SK-N-SH (cell line): Measurements from ENCODE around the gene CALCOCO2. TPM values are rescaled to one million over a fixed set of nuclear protein-coding genes. Genes with fewer than 3 reads are reported as not detected.

ENCODE experiments used
- CTCF ChIA-PET: fragments of 300-600, 350-600 bp; formaldehyde crosslinking; extraction: SDS; loops from one replicate; lab custom pipeline; 2021; lab: Yijun Ruan, JAX
- POLR2A ChIA-PET: fragments of 350-600 bp; sonication (Branson Sonifier 250); formaldehyde crosslinking; extraction: SDS; loops from one replicate; lab custom pipeline; 2020; ENCODE audit warnings: antibody characterized with exemption, inconsistent platforms; lab: Yijun Ruan, JAX
- DNase-seq: peaks from one replicate; pipeline ENCODE4 v3.0.0; 2012
- H2AFZ ChIP-seq: fragments of 200-600 bp; sonication (generic); 2 replicates; pipeline ENCODE4 v1.8.1; 2016; ENCODE audit warnings: antibody characterized with exemption, mild to moderate bottlenecking, low read depth
- H3F3A ChIP-seq: fragments of 200-600 bp; sonication (generic); replicated peaks from 2 replicates; pipeline ENCODE3; 2016; ENCODE audit warnings: antibody characterized with exemption, mild to moderate bottlenecking; ENCODE audit not compliant: insufficient read depth
- H3K27ac ChIP-seq, 2 experiments: fragments of 200-500 bp in 1 of 2; fragments of 200-600 bp in 1 of 2; sonication (Bioruptor generic) in 1 of 2; sonication (generic), shearing (Covaris generic) in 1 of 2; 2 replicates each; pipeline versions ENCODE4 v1.5.1 to v1.6.1; 2014 to 2016; ENCODE audit warnings: low read depth in 2 of 2, inconsistent platforms in 1 of 2, low read length in 1 of 2, mild to moderate bottlenecking in 1 of 2, mixed read lengths in 1 of 2
- H3K27me3 ChIP-seq: fragments of 200-600 bp; sonication (generic), shearing (Covaris generic); 2 replicates; pipeline ENCODE4 v1.6.1; 2016; ENCODE audit warnings: mixed run types; ENCODE audit not compliant: insufficient read depth
- H3K36me3 ChIP-seq, 2 experiments: fragments of 200-500 bp in 1 of 2; fragments of 200-600 bp in 1 of 2; sonication (Bioruptor generic) in 1 of 2; sonication (generic) in 1 of 2; replicated peaks in 1 of 2; 2 replicates each; pipeline versions ENCODE3 to v1.5.1; 2014 to 2016; ENCODE audit warnings: low read length in 1 of 2, mild to moderate bottlenecking in 1 of 2; ENCODE audit not compliant: insufficient read depth in 2 of 2, control insufficient read depth in 1 of 2
- H3K4me1 ChIP-seq, 2 experiments: fragments of 200-500 bp in 1 of 2; fragments of 200-600 bp in 1 of 2; sonication (Bioruptor generic) in 1 of 2; sonication (generic), shearing (Covaris generic) in 1 of 2; 2 replicates each; pipeline versions ENCODE4 v1.5.1 to v1.6.1; 2014 to 2016; ENCODE audit warnings: low read depth in 1 of 2, low read length in 1 of 2, mixed run types in 1 of 2; ENCODE audit not compliant: insufficient read depth in 2 of 2, control insufficient read depth in 1 of 2
- H3K4me2 ChIP-seq: fragments of 200-600 bp; sonication (generic), shearing (Covaris generic); 2 replicates; pipeline ENCODE4 v1.6.1; 2017; ENCODE audit warnings: mixed run types
- H3K4me3 ChIP-seq, 2 experiments: fragments of 200-500 bp in 1 of 2; fragments of 200-600 bp in 1 of 2; sonication (Bioruptor generic) in 1 of 2; sonication (generic), shearing (Covaris generic) in 1 of 2; 2 replicates each; pipeline versions ENCODE4 v1.5.1 to v1.8.1; 2014 to 2016; ENCODE audit warnings: low read depth in 2 of 2, inconsistent platforms in 1 of 2, low read length in 1 of 2, mild to moderate bottlenecking in 1 of 2, mixed read lengths in 1 of 2, moderate library complexity in 1 of 2
- H3K79me2 ChIP-seq: fragments of 200-600 bp; sonication (generic); 2 replicates; pipeline ENCODE4 v1.8.1; 2017; ENCODE audit warnings: mild to moderate bottlenecking; ENCODE audit not compliant: insufficient read depth
- H3K9ac ChIP-seq: fragments of 200-600 bp; sonication (generic); 2 replicates; pipeline ENCODE4 v1.6.1; 2017; ENCODE audit warnings: mixed run types
- H3K9me2 ChIP-seq: fragments of 200-600 bp; sonication (generic); 2 replicates; pipeline ENCODE4 v1.6.1; 2017; ENCODE audit warnings: mixed run types
- H3K9me3 ChIP-seq: fragments of 200-600 bp; sonication (generic); 2 replicates; pipeline ENCODE4 v1.6.1; 2017; ENCODE audit warnings: mixed run types, mild to moderate bottlenecking, moderate library complexity
- H4K20me1 ChIP-seq: fragments of 200-600 bp; sonication (generic); 2 replicates; pipeline ENCODE4 v1.6.1; 2017; ENCODE audit warnings: mild to moderate bottlenecking, mixed run types; ENCODE audit not compliant: insufficient read depth
- ELF1 ChIP-seq: IDR thresholded peaks from 2 replicates; pipeline ENCODE4 v1.4.0; 2012
- EZH2phosphoT487 ChIP-seq: fragments of 200-600 bp; sonication (generic); IDR thresholded peaks from 2 replicates; pipeline ENCODE4 v1.6.1; 2017; ENCODE audit warnings: low read depth, mixed run types, mild to moderate bottlenecking, antibody characterized with exemption, moderate library complexity, borderline replicate concordance
- GATA2 ChIP-seq: sonication (generic); formaldehyde crosslinking; IDR thresholded peaks from 2 replicates; pipeline ENCODE4 v1.5.0; 2020; ENCODE audit warnings: mild to moderate bottlenecking, missing genetic modification reagents
- JUND ChIP-seq: IDR thresholded peaks from 2 replicates; pipeline ENCODE4 v1.4.0; 2012
- MXI1 ChIP-seq: IDR thresholded peaks from 2 replicates; pipeline ENCODE4 v1.6.1; 2012; ENCODE audit warnings: mild to moderate bottlenecking, low read depth, low read length, improper control_type of control experiment
- POLR2AphosphoS5 ChIP-seq: IDR thresholded peaks from 2 replicates; pipeline ENCODE4 v1.6.1; 2012; ENCODE audit warnings: low read depth, low read length
- RAD21 ChIP-seq: IDR thresholded peaks from 2 replicates; pipeline ENCODE4 v1.6.1; 2012; ENCODE audit warnings: mild to moderate bottlenecking, low read length
- RXRA ChIP-seq: IDR thresholded peaks from 2 replicates; pipeline ENCODE4 v1.4.0; 2012; ENCODE audit warnings: low read depth, mild to moderate bottlenecking, borderline replicate concordance
- SIN3A ChIP-seq: IDR thresholded peaks from 2 replicates; pipeline ENCODE4 v1.6.1; 2012; ENCODE audit warnings: low read depth, mild to moderate bottlenecking, low read length, moderate library complexity, borderline replicate concordance
- SMC3 ChIP-seq: IDR thresholded peaks from 2 replicates; pipeline ENCODE4 v1.6.1; 2012; ENCODE audit warnings: low read depth, low read length, improper control_type of control experiment
- TAF1 ChIP-seq: IDR thresholded peaks from 2 replicates; pipeline ENCODE4 v1.6.1; 2012; ENCODE audit warnings: low read depth, mild to moderate bottlenecking, low read length, moderate library complexity, borderline replicate concordance
- TEAD4 ChIP-seq: IDR thresholded peaks from 2 replicates; pipeline ENCODE4 v1.4.0; 2012; ENCODE audit warnings: mild to moderate bottlenecking, borderline replicate concordance; ENCODE audit not compliant: insufficient read depth
- ZBTB33 ChIP-seq: IDR thresholded peaks from 2 replicates; pipeline ENCODE4 v1.4.0; 2012; ENCODE audit warnings: low read depth, borderline replicate concordance
- WGBS: methylation state at CpG from one replicate; pipeline ENCODE4 v1.1.6; 2017; ENCODE audit warnings: low lambda C conversion rate; 5-methylcytosine and 5-hydroxymethylcytosine counted together
- polyA plus RNA-seq, 3 experiments: library from polyadenylated mRNA; depleted of rRNA; stranded (reverse); fragments of >200 nt; gene quantifications; 2 replicates each; pipeline ENCODE4 v1.2.3, GENCODE V29; 2012
- TF ChIP-seq, protein P1 (sequence below): IDR thresholded peaks from 2 replicates; pipeline ENCODE4 v1.4.0; 2012; ENCODE audit warnings: low read depth, borderline replicate concordance
- TF ChIP-seq, protein P2 (sequence below): fragments of 200-600 bp; sonication (generic); IDR thresholded peaks from 2 replicates; pipeline ENCODE4 v1.6.1; 2017; ENCODE audit warnings: antibody characterized with exemption, mild to moderate bottlenecking, moderate library complexity

The CALCOCO2 gene
- polyA plus RNA-seq, 1 of the 3 experiments (the other 2 are of a cell fraction) = 49.9 TPM

- Histone ChIP-seq H3K4me1 (peaks cover 10 to 11% of the 10 kb centered on the region in 2 experiments; a peak in 3 of 4 replicates), H3K4me2 (peak overlapping the region; percentile 88), H3K4me3 (peak overlapping the region; percentile 54 to 77), H3K27ac (no peak overlapping the region), H3K9ac (peak overlapping the region; percentile 75), H3F3A (peaks cover 15% of the 10 kb centered on the region), H3K9me2 (no peaks in the 10 kb centered on the region), H3K36me3 (peaks cover 22 to 27% of the 10 kb centered on the region in 2 experiments), H4K20me1 (no peaks in the 10 kb centered on the region), H2AFZ (no peak overlapping the region), H3K9me3 (no peaks in the 10 kb centered on the region), H3K27me3 (no peaks in the 10 kb centered on the region), H3K79me2 (peaks cover 24% of the 10 kb centered on the region)
- 52% methylated on average over 5 of the region's 5 CpGs for WGBS
- no peak for DNase-seq
- CTCF ChIA-PET = interaction anchor here (0.9 to 9.0 kb wide), 7 partner anchors 10 to 222 kb away, joined by 3 to 82 read pairs (median 8); partner anchors contain the start of gene UBE2Z
- POLR2A ChIA-PET = interaction anchor here (1.7 to 2.9 kb wide), 2 partner anchors 8 to 14 kb away, joined by 6 to 36 read pairs; partner anchors contain the start of gene UBE2Z
- no peak for TF ChIP-seq ELF1
Measured at GRCh38 chr17:48893646-48894508, 63.0 kb downstream of the CALCOCO2 start.

GRCh38 chr17:48894886-48895285 is 64.1 kb downstream of the CALCOCO2 start:
- H3K9me2 ChIP-seq = no peaks in the 10 kb centered on the region
- no peaks in the 10 kb centered on the region for H3K9me3 ChIP-seq
- TF ChIP-seq RAD21 = no peak
- TF ChIP-seq MXI1 = no peak
- no peak for TF ChIP-seq TAF1
- TF ChIP-seq SIN3A = no peak
- TF ChIP-seq EZH2phosphoT487 = no peak
- no peak for TF ChIP-seq JUND
- no peak for TF ChIP-seq POLR2AphosphoS5
- TF ChIP-seq RXRA = no peak
- TF ChIP-seq, protein P1, sequence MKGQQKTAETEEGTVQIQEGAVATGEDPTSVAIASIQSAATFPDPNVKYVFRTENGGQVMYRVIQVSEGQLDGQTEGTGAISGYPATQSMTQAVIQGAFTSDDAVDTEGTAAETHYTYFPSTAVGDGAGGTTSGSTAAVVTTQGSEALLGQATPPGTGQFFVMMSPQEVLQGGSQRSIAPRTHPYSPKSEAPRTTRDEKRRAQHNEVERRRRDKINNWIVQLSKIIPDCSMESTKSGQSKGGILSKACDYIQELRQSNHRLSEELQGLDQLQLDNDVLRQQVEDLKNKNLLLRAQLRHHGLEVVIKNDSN = no peak
- TF ChIP-seq ZBTB33 = no peak
- no peak for TF ChIP-seq GATA2 (CRISPR knock-in tag)
- TF ChIP-seq TEAD4 = no peak
- TF ChIP-seq SMC3 = no peak
- TF ChIP-seq, protein P2, sequence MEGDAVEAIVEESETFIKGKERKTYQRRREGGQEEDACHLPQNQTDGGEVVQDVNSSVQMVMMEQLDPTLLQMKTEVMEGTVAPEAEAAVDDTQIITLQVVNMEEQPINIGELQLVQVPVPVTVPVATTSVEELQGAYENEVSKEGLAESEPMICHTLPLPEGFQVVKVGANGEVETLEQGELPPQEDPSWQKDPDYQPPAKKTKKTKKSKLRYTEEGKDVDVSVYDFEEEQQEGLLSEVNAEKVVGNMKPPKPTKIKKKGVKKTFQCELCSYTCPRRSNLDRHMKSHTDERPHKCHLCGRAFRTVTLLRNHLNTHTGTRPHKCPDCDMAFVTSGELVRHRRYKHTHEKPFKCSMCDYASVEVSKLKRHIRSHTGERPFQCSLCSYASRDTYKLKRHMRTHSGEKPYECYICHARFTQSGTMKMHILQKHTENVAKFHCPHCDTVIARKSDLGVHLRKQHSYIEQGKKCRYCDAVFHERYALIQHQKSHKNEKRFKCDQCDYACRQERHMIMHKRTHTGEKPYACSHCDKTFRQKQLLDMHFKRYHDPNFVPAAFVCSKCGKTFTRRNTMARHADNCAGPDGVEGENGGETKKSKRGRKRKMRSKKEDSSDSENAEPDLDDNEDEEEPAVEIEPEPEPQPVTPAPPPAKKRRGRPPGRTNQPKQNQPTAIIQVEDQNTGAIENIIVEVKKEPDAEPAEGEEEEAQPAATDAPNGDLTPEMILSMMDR = no peak
- TF ChIP-seq, all 33 proteins: peak for 0
- Histone ChIP-seq H3K4me3 (no peak overlapping the region), H3K4me1 (peaks cover 10 to 11% of the 10 kb centered on the region in 2 experiments; a peak in 3 of 4 replicates), H3K4me2 (no peak overlapping the region), H3K79me2 (peaks cover 24% of the 10 kb centered on the region), H2AFZ (no peak overlapping the region), H4K20me1 (no peaks in the 10 kb centered on the region), H3F3A (peaks cover 21% of the 10 kb centered on the region), H3K9ac (no peak overlapping the region), H3K36me3 (peaks cover 22 to 27% of the 10 kb centered on the region in 2 experiments), H3K27me3 (no peaks in the 10 kb centered on the region), H3K27ac (no peak overlapping the region)
- POLR2A ChIA-PET = no interaction called here
- CTCF ChIA-PET = interaction anchor here (0.9 to 9.0 kb wide), 5 partner anchors 11 to 223 kb away, joined by 3 to 82 read pairs (median 8); partner anchors contain the start of gene UBE2Z
- 92% methylated on average over 3 of the region's 3 CpGs for WGBS
- no peak for DNase-seq
